Prostate gland (tissue), 2 donors: ENCODE results near the gene EIF2S3.

ENCODE experiments used
- CTCF ChIP-seq, 4 experiments: fragments of 200-600 bp in 2 of 4; fragments of 450-650 bp in 2 of 4; sonication (generic) in 2 of 4; IDR thresholded peaks; 1 replicate in 3 of 4; 2 replicates in 1 of 4; pipeline ENCODE4 v1.5.1; 2016 to 2019; ENCODE audit warnings: antibody characterized with exemption in 4 of 4, mild to moderate bottlenecking in 2 of 4, moderate library complexity in 2 of 4
- POLR2A ChIP-seq: fragments of 450-650 bp; IDR thresholded peaks from one replicate; pipeline ENCODE4 v1.6.1; 2016; ENCODE audit warnings: antibody characterized with exemption, mild to moderate bottlenecking

- TF ChIP-seq CTCF (IDR thresholded peaks at IDR 0.05) (no peak), POLR2A (no peak)
These were observed 42.5 kb upstream of the EIF2S3 start for GRCh38 chrX:24012266-24012665.
